Activated CD8-positive, alpha-beta memory T cell treated with anti-CD3 and anti-CD28 coated beads for 36 hours (primary cell): ENCODE results near the gene GPR89B. TPM values are rescaled to one million over a fixed set of nuclear protein-coding genes. Genes with fewer than 3 reads are reported as not detected.
"Not testable (repeated sequence)": the region's sequence is repeated elsewhere in the genome, so short reads cannot be mapped to it uniquely, and the experiment has no call there.

Experiments
- CTCF ChIA-PET: fragments of 350-600 bp; sonication (Branson Sonifier 250); formaldehyde crosslinking; loops from one replicate; lab custom pipeline; 2021; ENCODE audit warnings: antibody characterized with exemption; lab: Charles Lee
- POLR2A ChIA-PET: fragments of 350-600 bp; sonication (Branson Sonifier 250); formaldehyde crosslinking; loops from one replicate; lab custom pipeline; 2021; ENCODE audit warnings: antibody characterized with exemption; lab: Charles Lee
- total RNA-seq, 2 experiments: library from RNA; stranded (reverse); gene quantifications; one replicate each; pipeline ENCODE4 v1.2.3, GENCODE V29; 2021

GPR89B gene
- total RNA-seq, 2 experiments from 2014 or later = 19.5 to 20.5 TPM

GRCh38 chr1:147927689-147928088, 531 bp upstream of the GPR89B start:
- CTCF ChIA-PET, POLR2A ChIA-PET: not testable (repeated sequence)

GRCh38 chr1:147931137-147931536, 2.9 kb downstream of the GPR89B start:
- POLR2A ChIA-PET, CTCF ChIA-PET: not testable (repeated sequence)

- CTCF ChIA-PET, POLR2A ChIA-PET: not testable (repeated sequence)
Observed at GRCh38 chr1:147935296-147935695, 7.1 kb downstream of the GPR89B start.

- CTCF ChIA-PET, POLR2A ChIA-PET: not testable (repeated sequence)
Observed at GRCh38 chr1:147940456-147940855, 12.2 kb downstream of the GPR89B start.

GRCh38 chr1:147942563-147942962, 14.3 kb downstream of the GPR89B start:
- CTCF ChIA-PET, POLR2A ChIA-PET: not testable (repeated sequence)

- CTCF ChIA-PET, POLR2A ChIA-PET: not testable (repeated sequence)
Observed at GRCh38 chr1:147949517-147949916, 21.3 kb downstream of the GPR89B start.

- POLR2A ChIA-PET = not testable (repeated sequence)
Observed at GRCh38 chr1:147958906-147959305, 30.7 kb downstream of the GPR89B start.

GRCh38 chr1:147959680-147960079, 31.5 kb downstream of the GPR89B start:
- CTCF ChIA-PET, POLR2A ChIA-PET: not testable (repeated sequence)

More at GRCh38 chr1:147958906-147959305, 30.7 kb downstream of the GPR89B start:
- CTCF ChIA-PET = not testable (repeated sequence)

GRCh38 chr1:147964575-147964974, 36.4 kb downstream of the GPR89B start:
- POLR2A ChIA-PET, CTCF ChIA-PET: not testable (repeated sequence)

- POLR2A ChIA-PET, CTCF ChIA-PET: not testable (repeated sequence)
Observed at GRCh38 chr1:147966657-147967056, 38.4 kb downstream of the GPR89B start.

GRCh38 chr1:147978896-147979651, 50.9 kb downstream of the GPR89B start:
- POLR2A ChIA-PET, CTCF ChIA-PET: not testable (repeated sequence)

- POLR2A ChIA-PET = interaction anchor here (0.7 kb wide), 1 partner anchor 20 kb away, joined by 3 read pairs; no protein-coding TSS in a partner anchor
- CTCF ChIA-PET = interaction anchor here (0.7 kb wide), 1 partner anchor 447 kb away, joined by 3 read pairs; no protein-coding TSS in a partner anchor
Observed at GRCh38 chr1:147985374-147985773, 57.2 kb downstream of the GPR89B start.

- POLR2A ChIA-PET, CTCF ChIA-PET: not testable (repeated sequence)
Observed at GRCh38 chr1:147987893-147988292, 59.7 kb downstream of the GPR89B start.

GRCh38 chr1:147992916-147993315, 64.7 kb downstream of the GPR89B start:
- POLR2A ChIA-PET, CTCF ChIA-PET: not testable (repeated sequence)

GRCh38 chr1:147993400-147993799, 65.2 kb downstream of the GPR89B start:
- CTCF ChIA-PET, POLR2A ChIA-PET: not testable (repeated sequence)

- CTCF ChIA-PET = not testable (repeated sequence)
Observed at GRCh38 chr1:147993825-147994615, 65.8 kb downstream of the GPR89B start.

GRCh38 chr1:147996088-147996487, 67.9 kb downstream of the GPR89B start:
- POLR2A ChIA-PET, CTCF ChIA-PET: not testable (repeated sequence)

More at GRCh38 chr1:147993825-147994615, 65.8 kb downstream of the GPR89B start:
- POLR2A ChIA-PET = not testable (repeated sequence)

- CTCF ChIA-PET, POLR2A ChIA-PET: not testable (repeated sequence)
Observed at GRCh38 chr1:148007724-148008123, 79.5 kb downstream of the GPR89B start.

- ChIA-PET POLR2A (no interaction called here), CTCF (no interaction called here)
Observed at GRCh38 chr1:148010527-148010926, 82.3 kb downstream of the GPR89B start.
